Bronchial epithelial cell (primary cell): ENCODE data around the gene TMEM135. TPM values are rescaled to one million over a fixed set of nuclear protein-coding genes. Genes with fewer than 3 reads are reported as not detected.
A peak's percentile ranks its signal among the peaks of the same experiment; 100 is the strongest.
"Not testable (repeated sequence)": the region's sequence is repeated elsewhere in the genome, so short reads cannot be mapped to it uniquely, and the experiment has no call there.

Source experiments
- DNase-seq: peaks from one replicate; pipeline ENCODE4 v3.0.0-alpha.2; 2010; ENCODE audit warnings: low read depth
- FAIRE-seq: peaks from 2 replicates; lab custom pipeline; 2011; peaks lifted over from hg19 to GRCh38; lab: Jason Lieb, UNC
- H3K27me3 ChIP-seq: 2 replicates; pipeline ENCODE4 v1.5.1; 2011; ENCODE audit warnings: low read length; ENCODE audit not compliant: control insufficient read depth, insufficient read depth
- H3K36me3 ChIP-seq: 2 replicates; pipeline ENCODE4 v1.5.1; 2011; ENCODE audit warnings: low read length; ENCODE audit not compliant: control insufficient read depth, insufficient read depth
- H3K4me3 ChIP-seq: 2 replicates; pipeline ENCODE4 v1.5.1; 2011; ENCODE audit warnings: mild to moderate bottlenecking, low read depth, low read length, control low read depth
- CTCF ChIP-seq: IDR thresholded peaks from 2 replicates; pipeline ENCODE4 v1.5.1; 2011; ENCODE audit warnings: mild to moderate bottlenecking, moderate library complexity, low read length, control low read depth, inconsistent platforms; ENCODE audit not compliant: insufficient read depth, severe bottlenecking
- total RNA-seq: library from RNA; depleted of rRNA; stranded (reverse); fragments of >200 nt; gene quantifications from 2 replicates; pipeline ENCODE4 v1.2.1, GENCODE V29; 2014

Gene TMEM135
- total RNA-seq, 1 donor from 2014 or later: 6.8 TPM

GRCh38 chr11:87265132-87265531 lies 227.4 kb downstream of the TMEM135 start:
- Histone ChIP-seq H3K4me3 (no peak overlapping the region), H3K36me3 (no peaks in the 10 kb centered on the region), H3K27me3 (no peaks in the 10 kb centered on the region)
- FAIRE-seq: no peak
- DNase-seq: no peak
- TF ChIP-seq CTCF: no peak

- Histone ChIP-seq H3K36me3 (no peaks in the 10 kb centered on the region), H3K27me3 (no peaks in the 10 kb centered on the region), H3K4me3 (no peak overlapping the region)
- FAIRE-seq: no peak
- no peak for DNase-seq
- TF ChIP-seq CTCF: no peak
Measured at GRCh38 chr11:87265979-87266378, 228.2 kb downstream of the TMEM135 start.

GRCh38 chr11:87266751-87267150 lies 229.0 kb downstream of the TMEM135 start:
- DNase-seq: peak; percentile 16
- Histone ChIP-seq H3K4me3 (no peak overlapping the region), H3K36me3 (no peaks in the 10 kb centered on the region), H3K27me3 (no peaks in the 10 kb centered on the region)
- no peak for TF ChIP-seq CTCF
- peak; percentile 81 for FAIRE-seq

GRCh38 chr11:87271951-87272350 lies 234.2 kb downstream of the TMEM135 start:
- H3K36me3 ChIP-seq, H3K27me3 ChIP-seq, DNase-seq, H3K4me3 ChIP-seq, FAIRE-seq: not testable (repeated sequence)

- H3K27me3 ChIP-seq: no peaks in the 10 kb centered on the region
- DNase-seq: no peak
- no peaks in the 10 kb centered on the region for H3K36me3 ChIP-seq
- no peak for FAIRE-seq
- no peak for TF ChIP-seq CTCF
- H3K4me3 ChIP-seq: no peak overlapping the region
Measured at GRCh38 chr11:87275176-87275575, 237.4 kb downstream of the TMEM135 start.

- Histone ChIP-seq H3K36me3 (no peaks in the 10 kb centered on the region), H3K4me3 (no peak overlapping the region), H3K27me3 (no peaks in the 10 kb centered on the region)
- no peak for DNase-seq
- no peak for TF ChIP-seq CTCF
- FAIRE-seq: no peak
Measured at GRCh38 chr11:87280143-87280542, 242.4 kb downstream of the TMEM135 start.
